Measurements from ENCODE around the gene RNLS.

Gene RNLS

GRCh38 chr10:88261152-88261551 is 322.0 kb downstream of the RNLS start:
- Mint-ChIP-seq H3K27me3 (no peaks in the 10 kb centered on the region), H3K4me3 (no peak overlapping the region), H3K36me3 (no peaks in the 10 kb centered on the region), H3K9me3 (no peaks in the 10 kb centered on the region), H3K4me1 (peaks cover 5% of the 10 kb centered on the region), H3K27ac (no peak overlapping the region)
- DNase-seq (ENCODE audit: low spot score in 2 of 2) = no peak
- no peak for ATAC-seq (ENCODE audit: low read depth)

DNA sequence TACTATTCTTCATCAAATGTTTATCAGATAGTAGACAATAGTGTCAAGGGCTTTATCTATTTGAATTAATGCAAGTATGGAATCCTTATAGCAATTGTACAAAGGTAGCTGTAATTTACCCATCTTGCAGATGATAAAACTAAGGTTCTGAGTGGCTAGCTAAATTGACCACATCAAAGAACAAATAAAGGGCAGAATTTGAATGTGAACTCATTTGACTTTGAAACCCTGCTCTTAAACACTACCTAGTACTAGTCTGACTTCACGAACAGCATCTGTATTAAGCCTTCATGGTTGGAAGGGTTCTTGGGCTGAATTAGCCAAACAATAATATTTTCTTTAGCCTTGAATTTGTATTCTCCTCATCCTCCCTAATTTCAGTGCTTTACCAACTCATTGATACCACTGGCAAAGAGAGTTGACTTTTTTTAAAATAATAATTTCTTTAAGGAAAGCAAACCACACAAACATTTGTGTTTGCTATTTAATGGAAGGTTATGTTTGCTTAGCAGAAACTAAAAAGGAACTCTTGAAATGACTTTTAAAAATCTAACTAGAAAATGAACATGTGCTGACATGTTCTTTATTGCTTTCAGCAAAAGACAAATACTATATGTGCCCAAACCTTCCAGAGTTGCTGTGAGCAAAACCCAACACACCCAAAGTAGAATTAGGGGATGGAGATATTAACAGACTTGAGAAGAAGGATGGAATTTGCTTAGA is 322.6 kb downstream of the RNLS start:
- Mint-ChIP-seq H3K36me3 (no peaks in the 10 kb centered on the region), H3K9me3 (no peaks in the 10 kb centered on the region), H3K27ac (no peak overlapping the region), H3K27me3 (no peaks in the 10 kb centered on the region), H3K4me1 (peaks cover 5% of the 10 kb centered on the region), H3K4me3 (no peak overlapping the region)
- DNase-seq (ENCODE audit: low spot score in 2 of 2) = no peak
- no peak for ATAC-seq (ENCODE audit: low read depth)

DNA sequence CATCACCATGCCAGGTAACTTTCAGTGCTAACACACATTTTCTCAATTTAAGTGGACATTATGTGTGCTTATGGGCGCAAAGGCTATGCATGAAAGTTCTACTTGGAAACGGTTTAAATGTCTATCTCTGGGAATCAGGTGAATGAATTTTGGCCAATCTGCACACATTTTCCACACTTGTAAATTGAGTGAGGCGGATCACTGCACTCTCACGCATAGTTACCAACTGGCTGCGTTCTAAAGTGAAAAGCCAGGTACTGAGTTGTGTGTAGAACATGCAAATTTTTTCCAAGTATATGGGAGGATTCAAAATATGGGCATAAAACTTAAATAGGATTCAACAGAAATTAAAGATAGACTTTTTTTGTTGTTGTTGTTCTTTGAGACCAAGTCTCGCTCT is 323.7 kb downstream of the RNLS start:
- Mint-ChIP-seq H3K27me3 (no peaks in the 10 kb centered on the region), H3K27ac (no peak overlapping the region), H3K4me1 (peaks cover 5% of the 10 kb centered on the region), H3K4me3 (no peak overlapping the region), H3K36me3 (no peaks in the 10 kb centered on the region), H3K9me3 (no peaks in the 10 kb centered on the region)
- ATAC-seq (ENCODE audit: low read depth) (no peak), DNase-seq (ENCODE audit: low spot score in 2 of 2) (no peak)

DNA sequence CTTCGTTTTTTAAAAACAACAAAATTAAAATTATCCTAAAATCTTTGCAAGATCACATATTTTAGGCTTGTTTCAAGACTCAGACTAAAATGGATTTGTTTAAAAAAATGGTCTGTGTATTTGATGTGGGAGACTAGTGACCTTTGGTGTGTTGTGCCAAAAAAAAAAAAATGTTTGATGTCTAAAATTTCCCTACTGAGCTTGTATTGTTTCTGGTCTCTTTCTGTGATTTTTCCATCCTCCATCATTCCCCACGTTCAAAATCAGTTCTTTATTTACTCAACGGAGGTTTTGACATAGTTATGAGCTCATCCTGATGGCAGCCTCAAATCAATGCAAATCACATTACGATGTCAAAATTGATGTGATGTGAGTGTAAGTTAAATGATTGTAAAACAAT is 326.2 kb downstream of the RNLS start:
- H3K27ac Mint-ChIP-seq = no peak overlapping the region
- H3K9me3 Mint-ChIP-seq = no peaks in the 10 kb centered on the region
- no peaks in the 10 kb centered on the region for H3K4me1 Mint-ChIP-seq
- no peaks in the 10 kb centered on the region for H3K27me3 Mint-ChIP-seq
- H3K36me3 Mint-ChIP-seq = no peaks in the 10 kb centered on the region
- DNase-seq (ENCODE audit: low spot score in 2 of 2) (no peak), ATAC-seq (ENCODE audit: low read depth) (no peak)
- no peak overlapping the region for H3K4me3 Mint-ChIP-seq

DNA sequence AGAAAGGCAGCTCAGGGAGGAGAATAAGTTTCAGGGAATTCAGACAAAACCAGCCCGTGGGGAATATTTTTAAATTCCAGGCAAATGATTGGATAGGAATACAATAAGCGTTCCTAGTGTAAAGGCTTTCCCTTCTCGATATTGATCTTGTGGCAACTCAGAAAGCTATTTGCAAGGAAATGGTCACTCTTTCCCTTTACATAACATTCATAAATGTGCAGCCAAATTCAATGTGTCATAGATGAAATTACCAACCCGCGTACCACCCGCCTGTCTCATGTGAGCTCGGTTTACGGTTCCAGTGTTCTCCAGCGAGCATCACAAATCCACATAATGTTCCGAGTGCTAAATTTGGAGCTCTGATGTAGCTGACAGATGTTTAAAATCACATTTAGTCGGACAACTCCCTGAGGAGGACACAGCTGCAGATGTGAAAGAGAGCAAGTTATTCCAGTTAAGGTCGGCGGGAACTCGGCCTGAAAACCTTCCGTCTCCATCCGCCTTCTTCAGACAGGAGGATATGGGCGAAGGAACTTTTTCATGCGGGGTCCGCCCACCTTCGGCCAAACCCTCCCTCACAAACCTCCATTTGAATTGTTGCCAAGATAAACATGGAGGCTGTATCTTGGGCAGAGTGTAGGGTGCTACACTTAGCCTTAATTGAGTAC is 327.0 kb downstream of the RNLS start:
- Mint-ChIP-seq H3K36me3 (no peaks in the 10 kb centered on the region), H3K4me3 (no peak overlapping the region), H3K9me3 (no peaks in the 10 kb centered on the region), H3K27ac (no peak overlapping the region), H3K27me3 (no peaks in the 10 kb centered on the region), H3K4me1 (no peaks in the 10 kb centered on the region)
- no peak for DNase-seq (ENCODE audit: low spot score in 2 of 2)
- ATAC-seq (ENCODE audit: low read depth) = no peak

DNA sequence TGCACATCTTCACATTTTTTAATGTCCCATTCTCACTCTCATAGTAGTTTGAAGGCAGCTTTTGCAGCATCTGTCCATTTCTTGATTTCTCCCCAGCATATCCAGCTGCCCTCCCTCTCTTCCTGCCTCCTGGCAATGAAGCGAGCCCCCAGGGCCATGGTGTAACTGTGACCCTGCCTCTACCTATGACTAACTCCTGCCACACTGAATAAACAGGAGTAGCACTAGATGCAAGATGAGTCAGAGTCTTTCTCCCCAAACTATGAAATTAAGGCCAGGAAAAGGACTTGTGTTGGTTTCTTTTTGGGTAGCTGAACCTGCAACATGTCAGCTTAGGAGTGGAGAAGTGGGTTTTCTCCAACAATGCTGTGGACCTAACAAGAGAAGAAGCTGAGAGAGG is 329.0 kb downstream of the RNLS start:
- H3K36me3 Mint-ChIP-seq = no peaks in the 10 kb centered on the region
- no peak for ATAC-seq (ENCODE audit: low read depth)
- DNase-seq (ENCODE audit: low spot score in 2 of 2) = no peak
- H3K4me3 Mint-ChIP-seq = no peak overlapping the region
- no peaks in the 10 kb centered on the region for H3K27me3 Mint-ChIP-seq
- no peak overlapping the region for H3K27ac Mint-ChIP-seq
- H3K9me3 Mint-ChIP-seq = no peaks in the 10 kb centered on the region
- H3K4me1 Mint-ChIP-seq = peaks cover 3% of the 10 kb centered on the region

DNA sequence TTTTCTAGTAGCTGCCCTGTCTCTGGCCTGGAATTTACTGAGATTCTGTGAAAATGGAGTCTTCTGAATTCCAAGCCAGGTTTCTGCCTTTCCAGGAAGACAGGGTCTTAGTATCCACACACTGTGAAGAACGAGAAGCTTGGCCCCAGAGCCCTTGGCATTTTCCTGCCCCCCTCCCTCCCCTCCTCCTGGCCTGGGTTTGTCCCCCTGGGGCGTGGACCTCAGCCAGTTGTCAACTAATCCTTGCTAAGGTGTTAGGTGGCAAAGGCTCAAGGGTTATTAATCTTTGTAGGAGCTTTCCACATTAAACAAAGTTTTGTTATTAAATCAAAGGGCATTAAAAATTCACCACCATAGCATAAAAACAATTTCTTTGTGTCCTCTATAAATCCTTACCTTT is 329.5 kb downstream of the RNLS start:
- Mint-ChIP-seq H3K27me3 (no peaks in the 10 kb centered on the region), H3K36me3 (no peaks in the 10 kb centered on the region), H3K4me1 (peaks cover 3% of the 10 kb centered on the region), H3K4me3 (no peak overlapping the region), H3K27ac (no peak overlapping the region), H3K9me3 (no peaks in the 10 kb centered on the region)
- DNase-seq (ENCODE audit: low spot score in 2 of 2) (no peak), ATAC-seq (ENCODE audit: low read depth) (no peak)

DNA sequence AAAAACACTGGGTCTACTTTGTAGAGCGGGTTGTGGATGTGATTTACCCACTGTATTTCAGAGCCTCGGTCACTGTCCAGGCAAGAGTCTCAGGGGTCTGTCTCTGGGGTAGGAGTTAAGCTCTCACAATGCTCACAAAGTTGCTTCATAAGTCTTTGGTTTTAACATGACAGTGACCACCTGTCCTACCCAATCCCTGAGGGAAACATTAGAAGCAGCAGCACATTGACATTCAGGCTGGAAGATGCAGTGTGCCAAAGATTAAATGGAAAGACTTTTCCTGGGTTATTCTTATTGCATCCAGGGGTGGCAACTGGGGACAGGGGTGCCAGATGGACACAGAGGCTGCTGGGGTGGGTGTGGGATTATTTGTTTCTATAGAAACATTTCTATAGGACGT is 330.0 kb downstream of the RNLS start:
- Mint-ChIP-seq H3K4me1 (peaks cover 3% of the 10 kb centered on the region), H3K27me3 (no peaks in the 10 kb centered on the region), H3K36me3 (no peaks in the 10 kb centered on the region), H3K4me3 (no peak overlapping the region), H3K27ac (no peak overlapping the region), H3K9me3 (no peaks in the 10 kb centered on the region)
- DNase-seq (ENCODE audit: low spot score in 2 of 2) (no peak), ATAC-seq (ENCODE audit: low read depth) (no peak)

DNA sequence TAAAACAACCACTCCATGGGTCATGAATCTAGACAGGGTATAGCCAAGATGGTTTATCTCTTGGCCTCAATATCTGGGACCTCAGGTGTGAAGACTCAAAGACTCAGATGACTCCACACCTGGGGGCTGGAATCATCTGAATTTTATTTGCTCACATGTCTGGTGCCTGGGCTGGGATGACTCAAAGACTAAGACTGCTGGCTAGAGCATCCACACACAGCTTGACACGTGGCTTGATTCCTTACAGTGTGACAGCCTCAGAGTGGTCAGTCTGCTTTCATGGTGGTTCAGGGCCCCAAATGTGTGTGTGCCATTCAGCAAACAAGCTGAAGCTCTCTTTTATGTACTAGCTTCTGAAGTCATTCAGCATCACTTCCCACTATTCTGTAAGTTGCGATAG is 333.7 kb downstream of the RNLS start:
- H3K36me3 Mint-ChIP-seq = no peaks in the 10 kb centered on the region
- no peak overlapping the region for H3K27ac Mint-ChIP-seq
- H3K4me1 Mint-ChIP-seq = peaks cover 15% of the 10 kb centered on the region
- H3K27me3 Mint-ChIP-seq = no peaks in the 10 kb centered on the region
- no peak for DNase-seq (ENCODE audit: low spot score in 2 of 2)
- H3K4me3 Mint-ChIP-seq = no peak overlapping the region
- H3K9me3 Mint-ChIP-seq = no peaks in the 10 kb centered on the region
- no peak for ATAC-seq (ENCODE audit: low read depth)

- no peaks in the 10 kb centered on the region for H3K9me3 Mint-ChIP-seq
- no peaks in the 10 kb centered on the region for H3K27me3 Mint-ChIP-seq
- no peak overlapping the region for H3K4me3 Mint-ChIP-seq
- DNase-seq (ENCODE audit: low spot score in 2 of 2) = no peak
- H3K36me3 Mint-ChIP-seq = peaks cover 2% of the 10 kb centered on the region
- H3K4me1 Mint-ChIP-seq = peaks cover 17% of the 10 kb centered on the region
- no peak overlapping the region for H3K27ac Mint-ChIP-seq
- no peak for ATAC-seq (ENCODE audit: low read depth)
Measured at GRCh38 chr10:88246675-88247074, 336.4 kb downstream of the RNLS start.

GRCh38 chr10:88245974-88246511 is 337.1 kb downstream of the RNLS start:
- peaks cover 3% of the 10 kb centered on the region for H3K36me3 Mint-ChIP-seq
- H3K4me3 Mint-ChIP-seq = no peak overlapping the region
- H3K9me3 Mint-ChIP-seq = no peaks in the 10 kb centered on the region
- DNase-seq (ENCODE audit: low spot score in 2 of 2) (no peak), ATAC-seq (ENCODE audit: low read depth) (no peak)
- peaks cover 17% of the 10 kb centered on the region for H3K4me1 Mint-ChIP-seq
- H3K27ac Mint-ChIP-seq = no peak overlapping the region
- no peaks in the 10 kb centered on the region for H3K27me3 Mint-ChIP-seq

GRCh38 chr10:88244781-88245625 is 338.1 kb downstream of the RNLS start:
- H3K4me1 Mint-ChIP-seq = peaks cover 18% of the 10 kb centered on the region
- peaks cover 3% of the 10 kb centered on the region for H3K36me3 Mint-ChIP-seq
- ATAC-seq (ENCODE audit: low read depth) = no peak
- DNase-seq (ENCODE audit: low spot score in 2 of 2) = no peak
- no peaks in the 10 kb centered on the region for H3K9me3 Mint-ChIP-seq
- no peak overlapping the region for H3K4me3 Mint-ChIP-seq
- H3K27ac Mint-ChIP-seq = no peak overlapping the region
- no peaks in the 10 kb centered on the region for H3K27me3 Mint-ChIP-seq

DNA sequence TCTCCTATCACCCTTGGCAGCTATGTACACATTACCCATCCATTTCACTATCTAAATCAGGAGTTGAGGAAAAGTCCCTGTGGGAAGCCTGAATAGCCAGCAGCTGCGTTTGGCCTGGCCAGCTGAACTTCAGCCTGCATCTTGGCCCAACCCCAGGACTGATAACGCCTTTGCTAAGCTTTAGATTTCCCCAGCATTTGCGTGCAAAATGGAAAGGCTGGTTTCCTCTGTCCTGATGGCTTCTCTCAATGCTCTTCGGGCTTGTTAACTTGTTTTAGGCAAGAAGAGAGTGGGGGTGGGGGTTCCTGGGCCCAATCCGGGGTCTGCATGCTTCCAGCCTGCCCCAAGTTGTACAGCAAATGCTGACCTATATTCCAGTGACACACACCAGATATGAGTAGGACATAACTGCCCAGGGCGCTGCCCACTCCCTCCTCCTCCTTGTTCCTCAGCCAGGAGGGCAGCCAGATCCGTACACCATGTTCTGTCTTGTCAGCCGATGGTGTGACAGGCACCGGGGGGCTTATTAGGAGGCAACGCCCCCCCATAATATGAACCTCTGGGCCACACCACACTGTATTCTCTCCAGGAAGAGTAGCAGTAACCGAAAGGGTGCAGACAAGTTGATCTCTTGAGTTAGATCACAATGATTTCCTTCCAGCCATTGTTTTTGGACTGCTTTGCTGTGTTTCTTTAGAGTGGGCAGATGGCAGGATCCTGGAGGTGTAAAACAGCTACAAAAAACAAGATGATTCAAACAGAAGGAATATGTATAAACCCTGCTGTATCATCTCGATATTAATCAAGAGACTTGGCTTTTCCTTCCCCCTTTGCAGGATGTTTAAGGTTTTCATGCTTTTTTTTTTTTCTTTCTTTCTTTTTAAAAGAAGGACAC is 339.0 kb downstream of the RNLS start:
- no peaks in the 10 kb centered on the region for H3K27me3 Mint-ChIP-seq
- ATAC-seq (ENCODE audit: low read depth) (no peak), DNase-seq (ENCODE audit: low spot score in 2 of 2) (no peak)
- no peak overlapping the region for H3K4me3 Mint-ChIP-seq
- no peaks in the 10 kb centered on the region for H3K9me3 Mint-ChIP-seq
- H3K27ac Mint-ChIP-seq = no peak overlapping the region
- H3K4me1 Mint-ChIP-seq = peaks cover 17% of the 10 kb centered on the region
- peaks cover 3% of the 10 kb centered on the region for H3K36me3 Mint-ChIP-seq

All from memory B cell (primary cell).